Measurements from ENCODE around the gene DLL1.

The DLL1 gene

DNA sequence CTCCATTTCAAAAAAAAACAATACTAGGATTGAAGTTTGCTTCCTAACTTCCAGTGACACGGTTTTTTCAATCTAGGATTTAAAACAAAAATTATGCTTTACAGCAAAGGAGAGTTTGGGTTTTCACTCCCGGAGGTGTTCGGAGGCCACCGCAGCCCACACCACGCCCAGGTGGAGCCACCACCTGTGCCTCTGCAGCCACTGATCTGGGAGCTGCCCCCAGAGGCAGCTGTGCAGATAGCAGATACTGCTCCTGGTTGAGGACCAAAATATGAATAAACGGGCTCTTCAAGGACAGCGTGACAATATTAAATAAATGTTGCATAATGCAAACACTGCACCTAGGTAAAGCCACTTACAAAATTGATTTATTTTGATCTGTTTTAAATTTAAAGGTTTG is 30.2 kb downstream of the DLL1 start:
- no peak for DNase-seq
- Histone ChIP-seq H3K27ac (ENCODE audit: insufficient read depth, low read length, poor library complexity, severe bottlenecking) (no peak overlapping the region), H3K9me3 (ENCODE audit: control insufficient read depth, low read length) (no peaks in the 10 kb centered on the region), H3K4me3 (ENCODE audit: insufficient read depth, low read depth, low read length, poor library complexity, severe bottlenecking) (no peak overlapping the region), H3K4me1 (ENCODE audit: control insufficient read depth, insufficient read depth, low read length, poor library complexity, severe bottlenecking) (no peaks in the 10 kb centered on the region), H3K27me3 (replicated peaks; ENCODE audit: control insufficient read depth, insufficient read depth, low read length, poor library complexity, severe bottlenecking) (no peaks in the 10 kb centered on the region), H3K36me3 (ENCODE audit: control insufficient read depth, insufficient read depth, low read length) (no peaks in the 10 kb centered on the region)

- no peak for DNase-seq
- no peak overlapping the region for H3K27ac ChIP-seq (ENCODE audit: insufficient read depth, low read length, poor library complexity, severe bottlenecking)
- H3K36me3 ChIP-seq (ENCODE audit: control insufficient read depth, insufficient read depth, low read length) = no peaks in the 10 kb centered on the region
- no peaks in the 10 kb centered on the region for H3K9me3 ChIP-seq (ENCODE audit: control insufficient read depth, low read length)
- no peak overlapping the region for H3K4me3 ChIP-seq (ENCODE audit: insufficient read depth, low read depth, low read length, poor library complexity, severe bottlenecking)
- H3K27me3 ChIP-seq (replicated peaks; ENCODE audit: control insufficient read depth, insufficient read depth, low read length, poor library complexity, severe bottlenecking) = no peaks in the 10 kb centered on the region
- H3K4me1 ChIP-seq (ENCODE audit: control insufficient read depth, insufficient read depth, low read length, poor library complexity, severe bottlenecking) = no peaks in the 10 kb centered on the region
Measured at GRCh38 chr6:170259278-170259677, 31.6 kb downstream of the DLL1 start.

DNA sequence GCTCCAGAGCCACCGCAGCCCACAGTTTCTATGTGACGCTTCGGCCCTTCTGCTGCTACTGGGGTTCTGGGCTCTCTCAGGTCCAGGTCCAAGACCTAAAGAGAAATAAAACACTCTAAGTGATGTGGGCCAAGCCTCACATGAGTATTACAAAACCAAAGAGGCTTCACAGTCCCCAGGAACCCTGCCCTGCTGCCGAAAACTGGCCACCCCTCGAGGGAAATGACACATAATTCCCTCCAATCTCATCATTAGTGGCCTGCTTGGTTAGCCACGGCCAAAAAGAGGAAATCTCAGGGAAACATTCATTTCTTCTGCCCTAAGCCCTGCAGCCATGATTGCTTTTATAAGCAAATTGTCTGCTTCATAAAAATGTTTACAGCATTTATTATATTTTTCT is 32.5 kb downstream of the DLL1 start:
- no peak overlapping the region for H3K4me3 ChIP-seq (ENCODE audit: insufficient read depth, low read depth, low read length, poor library complexity, severe bottlenecking)
- H3K27me3 ChIP-seq (replicated peaks; ENCODE audit: control insufficient read depth, insufficient read depth, low read length, poor library complexity, severe bottlenecking) = no peaks in the 10 kb centered on the region
- H3K9me3 ChIP-seq (ENCODE audit: control insufficient read depth, low read length) = no peaks in the 10 kb centered on the region
- no peak for DNase-seq
- H3K36me3 ChIP-seq (ENCODE audit: control insufficient read depth, insufficient read depth, low read length) = no peaks in the 10 kb centered on the region
- no peak overlapping the region for H3K27ac ChIP-seq (ENCODE audit: insufficient read depth, low read length, poor library complexity, severe bottlenecking)
- no peaks in the 10 kb centered on the region for H3K4me1 ChIP-seq (ENCODE audit: control insufficient read depth, insufficient read depth, low read length, poor library complexity, severe bottlenecking)

- Histone ChIP-seq H3K27ac (ENCODE audit: insufficient read depth, low read length, poor library complexity, severe bottlenecking) (no peak overlapping the region), H3K4me1 (ENCODE audit: control insufficient read depth, insufficient read depth, low read length, poor library complexity, severe bottlenecking) (no peaks in the 10 kb centered on the region), H3K27me3 (replicated peaks; ENCODE audit: control insufficient read depth, insufficient read depth, low read length, poor library complexity, severe bottlenecking) (no peaks in the 10 kb centered on the region), H3K9me3 (ENCODE audit: control insufficient read depth, low read length) (no peaks in the 10 kb centered on the region), H3K4me3 (ENCODE audit: insufficient read depth, low read depth, low read length, poor library complexity, severe bottlenecking) (no peak overlapping the region), H3K36me3 (ENCODE audit: control insufficient read depth, insufficient read depth, low read length) (no peaks in the 10 kb centered on the region)
- no peak for DNase-seq
Measured at GRCh38 chr6:170257376-170257775, 33.5 kb downstream of the DLL1 start.

DNA sequence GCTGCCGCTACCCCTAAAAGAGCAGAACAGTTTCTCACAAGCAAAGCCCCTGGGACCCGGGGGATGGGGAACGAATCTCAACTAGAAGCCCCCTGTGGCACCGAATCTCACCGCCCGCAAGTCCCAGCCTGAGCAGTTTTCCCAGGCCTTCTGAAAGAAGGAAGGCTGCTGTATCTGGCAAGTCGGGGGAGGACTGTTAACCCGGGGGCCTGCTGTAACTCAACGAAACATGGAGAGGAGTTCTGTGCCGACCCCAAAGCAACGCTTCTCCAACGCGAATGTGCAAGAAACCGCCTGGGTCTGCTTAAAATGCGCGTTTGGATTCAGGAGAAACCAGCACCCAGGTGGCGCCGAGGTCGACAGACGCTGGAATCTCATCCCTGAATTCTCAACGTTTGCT is 34.2 kb downstream of the DLL1 start:
- Histone ChIP-seq H3K36me3 (ENCODE audit: control insufficient read depth, insufficient read depth, low read length) (no peaks in the 10 kb centered on the region), H3K27me3 (replicated peaks; ENCODE audit: control insufficient read depth, insufficient read depth, low read length, poor library complexity, severe bottlenecking) (no peaks in the 10 kb centered on the region), H3K4me3 (ENCODE audit: insufficient read depth, low read depth, low read length, poor library complexity, severe bottlenecking) (no peak overlapping the region), H3K4me1 (ENCODE audit: control insufficient read depth, insufficient read depth, low read length, poor library complexity, severe bottlenecking) (no peaks in the 10 kb centered on the region), H3K27ac (ENCODE audit: insufficient read depth, low read length, poor library complexity, severe bottlenecking) (no peak overlapping the region), H3K9me3 (ENCODE audit: control insufficient read depth, low read length) (no peaks in the 10 kb centered on the region)
- no peak for DNase-seq

DNA sequence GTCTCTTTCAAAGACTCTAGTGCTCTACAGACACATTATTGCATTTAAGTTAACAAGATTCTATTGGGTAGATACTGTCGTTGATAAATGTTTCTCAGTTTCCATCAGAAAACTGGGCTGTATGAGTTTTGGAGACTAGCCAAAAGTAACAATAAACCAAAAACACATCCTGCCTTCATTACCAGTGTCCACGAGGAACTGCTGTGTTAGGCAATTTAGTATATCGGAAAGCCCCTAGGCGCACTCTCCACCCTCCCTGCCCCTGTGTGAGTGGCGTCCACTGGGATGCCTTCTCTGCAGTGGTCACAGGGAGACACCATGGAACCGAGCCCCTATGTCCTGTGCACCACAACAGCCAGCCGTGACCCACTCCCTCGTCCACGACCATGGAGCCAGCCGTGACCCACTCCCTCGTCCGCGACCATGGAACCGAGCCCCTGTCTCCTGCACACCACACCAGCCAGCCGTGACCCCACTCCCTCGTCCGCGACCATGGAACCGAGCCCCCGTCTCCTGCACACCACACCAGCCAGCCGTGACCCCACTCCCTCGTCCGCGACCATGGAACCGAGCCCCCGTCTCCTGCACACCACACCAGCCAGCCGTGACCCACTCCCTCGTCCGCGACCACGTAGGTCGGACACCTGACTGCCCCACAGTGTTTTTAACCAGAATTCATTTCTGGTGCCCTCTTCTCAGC is 35.3 kb downstream of the DLL1 start:
- H3K27ac ChIP-seq (ENCODE audit: insufficient read depth, low read length, poor library complexity, severe bottlenecking) = no peak overlapping the region
- H3K9me3 ChIP-seq (ENCODE audit: control insufficient read depth, low read length) = no peaks in the 10 kb centered on the region
- no peaks in the 10 kb centered on the region for H3K4me1 ChIP-seq (ENCODE audit: control insufficient read depth, insufficient read depth, low read length, poor library complexity, severe bottlenecking)
- no peak overlapping the region for H3K4me3 ChIP-seq (ENCODE audit: insufficient read depth, low read depth, low read length, poor library complexity, severe bottlenecking)
- H3K36me3 ChIP-seq (ENCODE audit: control insufficient read depth, insufficient read depth, low read length) = no peaks in the 10 kb centered on the region
- no peaks in the 10 kb centered on the region for H3K27me3 ChIP-seq (replicated peaks; ENCODE audit: control insufficient read depth, insufficient read depth, low read length, poor library complexity, severe bottlenecking)
- DNase-seq = no peak

DNA sequence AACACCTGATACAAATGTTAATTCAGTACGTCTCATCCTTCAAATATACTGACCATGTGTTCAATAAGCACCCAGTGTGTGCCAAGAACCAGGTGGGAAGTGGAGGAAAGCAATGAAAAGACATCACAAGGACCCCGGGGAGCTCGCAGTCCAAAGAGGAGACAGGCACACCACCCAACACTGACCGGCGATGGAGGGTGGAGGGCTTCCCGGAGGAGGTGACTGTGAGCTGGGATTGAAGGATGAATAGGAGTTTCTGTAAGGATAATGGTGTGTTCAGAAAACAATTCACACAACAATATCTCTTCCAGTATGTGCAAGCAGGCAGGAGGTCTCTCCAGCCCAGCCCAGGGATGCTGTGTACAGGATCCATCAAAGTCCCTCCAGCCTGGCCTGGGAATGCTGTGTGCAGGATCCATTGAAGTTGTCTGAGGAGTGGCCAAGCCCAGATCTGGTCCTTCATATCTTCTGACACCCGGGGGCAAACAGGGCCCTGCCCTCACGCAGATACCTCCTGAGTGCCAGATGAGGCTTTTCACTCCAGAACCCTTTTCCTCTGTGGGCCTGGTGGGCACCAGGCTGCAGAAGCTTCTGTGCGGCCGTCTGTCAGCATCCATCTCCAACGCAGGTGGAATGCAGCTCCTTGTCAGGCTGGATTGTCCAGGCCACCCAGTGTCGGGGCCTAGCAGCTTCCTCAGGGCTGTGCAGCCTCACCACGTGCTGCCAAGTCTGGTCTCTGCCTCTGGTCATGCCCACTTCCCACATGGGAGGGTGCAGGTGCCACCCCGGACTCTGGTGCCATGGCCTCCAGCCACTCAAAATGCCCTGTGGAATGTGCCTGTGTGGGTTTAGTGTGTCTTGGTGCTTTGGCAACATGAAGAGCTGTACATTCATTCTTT is 36.3 kb downstream of the DLL1 start:
- H3K36me3 ChIP-seq (ENCODE audit: control insufficient read depth, insufficient read depth, low read length) = no peaks in the 10 kb centered on the region
- H3K27ac ChIP-seq (ENCODE audit: insufficient read depth, low read length, poor library complexity, severe bottlenecking) = no peak overlapping the region
- H3K4me3 ChIP-seq (ENCODE audit: insufficient read depth, low read depth, low read length, poor library complexity, severe bottlenecking) = no peak overlapping the region
- H3K27me3 ChIP-seq (replicated peaks; ENCODE audit: control insufficient read depth, insufficient read depth, low read length, poor library complexity, severe bottlenecking) = no peaks in the 10 kb centered on the region
- no peak for DNase-seq
- no peaks in the 10 kb centered on the region for H3K4me1 ChIP-seq (ENCODE audit: control insufficient read depth, insufficient read depth, low read length, poor library complexity, severe bottlenecking)
- no peaks in the 10 kb centered on the region for H3K9me3 ChIP-seq (ENCODE audit: control insufficient read depth, low read length)

DNA sequence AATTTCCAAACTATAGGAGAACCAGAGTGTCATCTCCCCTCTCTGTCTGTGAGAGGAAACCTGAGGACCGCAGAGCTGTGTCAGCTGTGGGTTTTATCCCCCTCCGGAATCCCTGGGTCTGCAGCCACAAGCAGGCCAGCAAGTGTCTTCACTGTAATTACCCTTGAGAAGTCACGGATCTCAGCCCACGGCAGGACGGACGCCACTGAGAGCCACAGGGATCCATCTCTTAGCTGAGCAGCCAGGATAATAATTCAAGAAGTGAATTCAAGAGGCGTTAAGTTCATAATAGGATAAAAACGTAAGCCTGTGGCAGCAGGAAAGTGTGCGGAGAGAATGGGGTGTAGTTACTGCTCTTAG is 37.0 kb downstream of the DLL1 start:
- H3K36me3 ChIP-seq (ENCODE audit: control insufficient read depth, insufficient read depth, low read length) = no peaks in the 10 kb centered on the region
- H3K27me3 ChIP-seq (replicated peaks; ENCODE audit: control insufficient read depth, insufficient read depth, low read length, poor library complexity, severe bottlenecking) = no peaks in the 10 kb centered on the region
- no peaks in the 10 kb centered on the region for H3K4me1 ChIP-seq (ENCODE audit: control insufficient read depth, insufficient read depth, low read length, poor library complexity, severe bottlenecking)
- H3K27ac ChIP-seq (ENCODE audit: insufficient read depth, low read length, poor library complexity, severe bottlenecking) = no peak overlapping the region
- no peaks in the 10 kb centered on the region for H3K9me3 ChIP-seq (ENCODE audit: control insufficient read depth, low read length)
- no peak for DNase-seq
- H3K4me3 ChIP-seq (ENCODE audit: insufficient read depth, low read depth, low read length, poor library complexity, severe bottlenecking) = no peak overlapping the region

DNA sequence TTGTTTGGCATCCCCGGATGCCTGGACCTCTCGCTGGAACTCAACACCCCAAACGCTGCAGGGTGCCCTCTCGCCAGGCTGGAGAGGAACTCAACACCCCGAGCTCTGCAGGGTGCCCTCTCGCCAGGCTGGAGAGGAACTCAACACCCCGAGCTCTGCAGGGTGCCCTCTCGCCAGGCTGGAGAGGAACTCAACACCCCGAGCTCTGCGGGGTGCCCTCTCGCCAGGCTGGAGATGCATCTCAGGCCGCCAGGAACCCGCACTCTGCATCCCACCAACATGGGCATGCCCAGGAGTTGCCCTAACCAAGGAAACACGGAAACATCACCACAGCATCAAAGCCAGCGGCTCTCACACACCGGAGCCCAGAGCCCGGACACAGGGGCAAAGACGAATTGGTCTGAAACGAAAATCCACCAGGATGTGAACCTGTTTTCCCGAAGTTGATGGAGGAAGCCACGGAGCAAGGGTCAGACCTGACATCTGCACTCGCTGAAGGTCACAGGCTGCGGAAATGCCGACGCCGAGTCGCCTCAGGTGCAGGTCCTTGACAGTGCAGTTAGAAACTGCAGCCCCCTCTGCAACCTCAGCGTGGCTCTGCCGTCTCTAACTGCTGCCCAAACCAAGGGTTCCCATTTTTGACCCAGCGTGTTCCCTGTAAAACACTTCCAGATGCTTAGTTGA is 37.5 kb downstream of the DLL1 start:
- no peaks in the 10 kb centered on the region for H3K27me3 ChIP-seq (replicated peaks; ENCODE audit: control insufficient read depth, insufficient read depth, low read length, poor library complexity, severe bottlenecking)
- no peak for DNase-seq
- no peaks in the 10 kb centered on the region for H3K9me3 ChIP-seq (ENCODE audit: control insufficient read depth, low read length)
- no peak overlapping the region for H3K4me3 ChIP-seq (ENCODE audit: insufficient read depth, low read depth, low read length, poor library complexity, severe bottlenecking)
- H3K27ac ChIP-seq (ENCODE audit: insufficient read depth, low read length, poor library complexity, severe bottlenecking) = no peak overlapping the region
- H3K36me3 ChIP-seq (ENCODE audit: control insufficient read depth, insufficient read depth, low read length) = no peaks in the 10 kb centered on the region
- H3K4me1 ChIP-seq (ENCODE audit: control insufficient read depth, insufficient read depth, low read length, poor library complexity, severe bottlenecking) = no peaks in the 10 kb centered on the region

Measured in effector memory CD4-positive, alpha-beta T cell (primary cell).